DMS53 (cell line): ENCODE measurements around the gene GYPC.

Experiments used
- DNase-seq: peaks from one replicate; lab custom pipeline; 2025; lab: John Stamatoyannopoulos, UW

The GYPC gene

DNA sequence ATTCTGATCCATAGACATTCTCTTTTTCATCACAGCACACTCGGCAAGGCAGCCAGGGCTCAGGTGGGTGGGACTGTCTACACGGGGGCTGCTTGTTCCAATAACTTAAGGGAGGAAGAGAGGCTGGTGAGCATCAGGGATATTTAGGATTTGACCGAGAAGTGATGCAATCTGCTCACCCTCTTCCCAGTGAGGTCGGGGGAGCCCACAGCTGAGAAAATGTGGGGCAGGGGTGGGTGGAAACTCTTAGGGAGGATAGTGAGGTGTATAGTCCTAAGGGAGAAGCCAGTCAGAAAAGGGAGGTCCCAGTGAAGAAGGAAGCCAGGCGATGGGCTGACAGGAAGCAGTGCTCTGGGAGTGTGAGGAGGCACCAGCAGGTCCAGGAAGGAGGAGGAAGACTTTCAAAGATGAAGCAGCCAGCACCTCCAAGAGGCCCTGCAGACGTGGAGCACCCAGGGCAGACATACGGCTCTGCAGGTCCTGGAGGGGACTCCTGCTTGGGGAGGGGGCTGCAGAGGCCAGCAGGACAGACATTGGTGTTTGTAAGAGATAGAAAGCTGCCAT is 76.8 kb downstream of the GYPC start:
- no peak for DNase-seq

DNA sequence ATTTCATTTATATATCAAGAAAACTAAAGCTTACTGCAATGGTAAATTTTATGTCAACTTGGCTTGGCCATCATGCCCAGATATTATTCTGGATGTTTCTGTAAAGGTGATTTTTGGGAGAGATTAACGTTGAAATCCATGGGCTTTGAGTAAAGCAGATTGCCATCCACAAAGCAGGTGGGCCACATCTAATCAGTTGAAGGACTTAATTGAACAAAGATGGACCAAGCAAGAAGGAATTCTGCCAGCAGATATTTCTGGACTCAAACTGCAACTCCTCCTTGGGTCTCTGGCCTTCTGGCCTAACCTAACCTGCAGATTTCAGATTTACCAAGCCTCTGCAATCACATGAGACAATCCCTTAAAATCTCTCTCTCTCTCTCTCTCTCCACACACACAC is 77.8 kb downstream of the GYPC start:
- no peak for DNase-seq

- DNase-seq = no peak
These were observed 80.3 kb downstream of the GYPC start for GRCh38 chr2:126736133-126736874.

GRCh38 chr2:126739141-126739540 is 83.2 kb downstream of the GYPC start:
- no peak for DNase-seq

DNA sequence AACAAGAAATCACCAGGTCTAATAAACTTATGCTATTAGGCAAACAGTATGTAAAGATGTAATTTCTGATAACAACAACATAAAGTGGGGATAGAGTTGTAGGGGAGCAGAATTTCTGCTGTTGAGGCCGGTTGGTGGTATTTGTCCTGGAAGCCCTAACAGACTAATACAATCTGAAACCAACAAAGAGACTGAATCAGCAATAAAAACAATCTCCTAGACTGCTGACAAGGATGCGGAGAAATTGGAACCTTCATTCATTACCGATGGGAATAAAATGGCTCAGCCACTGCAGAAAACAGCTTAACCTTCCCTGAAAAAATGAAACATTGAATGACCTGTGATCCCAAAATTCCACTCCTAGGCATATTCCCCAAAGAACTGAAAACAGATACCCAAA is 88.7 kb downstream of the GYPC start:
- DNase-seq = no peak
